ENCODE measurements around the gene PTPRJ. TPM values are rescaled to one million over a fixed set of nuclear protein-coding genes. Genes with fewer than 3 reads are reported as not detected.

Gene PTPRJ
- total RNA-seq, 6 experiments from 2014 or later, result 15.7 to 20.8 (median 19.2) TPM

DNA sequence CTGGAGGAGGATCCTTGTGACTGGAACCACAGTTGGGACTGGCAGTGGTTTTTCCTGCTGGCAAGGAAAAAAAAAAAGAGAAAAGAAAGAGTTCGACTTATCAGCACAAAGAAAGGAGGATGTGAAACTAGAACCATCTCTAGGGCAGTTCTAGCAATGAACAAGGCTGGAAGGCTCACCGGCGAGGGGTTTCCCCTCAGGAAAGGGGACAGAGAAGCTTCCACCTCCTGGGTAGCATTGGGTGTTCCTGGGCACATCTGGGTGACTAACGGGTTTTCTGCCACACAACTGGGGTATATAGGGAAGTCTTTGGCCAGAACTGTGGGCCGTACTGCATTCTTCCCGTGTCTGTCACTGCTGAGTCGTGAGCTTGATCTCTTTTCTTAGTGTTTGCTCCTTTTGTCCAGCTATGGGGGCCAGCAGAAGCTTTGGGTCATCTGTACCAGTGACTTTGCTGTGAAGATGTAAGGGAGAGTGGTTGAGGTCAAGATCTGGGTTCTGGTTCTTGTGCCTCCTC lies 126.9 kb downstream of the PTPRJ start:
- Mint-ChIP-seq H3K27me3 (ENCODE audit: insufficient read depth) (no peaks in the 10 kb centered on the region; the same call in 1 of the 2 replicates), H3K4me1 (ENCODE audit: low read depth) (peaks cover 57% of the 10 kb centered on the region), H3K4me3 (peak overlapping the region; percentile 35), H3K27ac (peak overlapping the region; percentile 81), H3K9me3 (no peaks in the 10 kb centered on the region), H3K36me3 (ENCODE audit: low read depth) (no peaks in the 10 kb centered on the region)
- no peak for TF ChIP-seq CTCF (IDR thresholded peaks at IDR 0.05)
- peak; percentile 50 for DNase-seq

GRCh38 chr11:48108231-48109045 lies 128.1 kb downstream of the PTPRJ start:
- Mint-ChIP-seq H3K4me1 (ENCODE audit: low read depth) (peaks cover 57% of the 10 kb centered on the region), H3K36me3 (ENCODE audit: low read depth) (no peaks in the 10 kb centered on the region), H3K9me3 (no peaks in the 10 kb centered on the region), H3K4me3 (no peak overlapping the region), H3K27ac (peak overlapping the region; percentile 81), H3K27me3 (ENCODE audit: insufficient read depth) (no peaks in the 10 kb centered on the region; the same call in 1 of the 2 replicates)
- no peak for TF ChIP-seq CTCF (IDR thresholded peaks at IDR 0.05)
- DNase-seq, result no peak

DNA sequence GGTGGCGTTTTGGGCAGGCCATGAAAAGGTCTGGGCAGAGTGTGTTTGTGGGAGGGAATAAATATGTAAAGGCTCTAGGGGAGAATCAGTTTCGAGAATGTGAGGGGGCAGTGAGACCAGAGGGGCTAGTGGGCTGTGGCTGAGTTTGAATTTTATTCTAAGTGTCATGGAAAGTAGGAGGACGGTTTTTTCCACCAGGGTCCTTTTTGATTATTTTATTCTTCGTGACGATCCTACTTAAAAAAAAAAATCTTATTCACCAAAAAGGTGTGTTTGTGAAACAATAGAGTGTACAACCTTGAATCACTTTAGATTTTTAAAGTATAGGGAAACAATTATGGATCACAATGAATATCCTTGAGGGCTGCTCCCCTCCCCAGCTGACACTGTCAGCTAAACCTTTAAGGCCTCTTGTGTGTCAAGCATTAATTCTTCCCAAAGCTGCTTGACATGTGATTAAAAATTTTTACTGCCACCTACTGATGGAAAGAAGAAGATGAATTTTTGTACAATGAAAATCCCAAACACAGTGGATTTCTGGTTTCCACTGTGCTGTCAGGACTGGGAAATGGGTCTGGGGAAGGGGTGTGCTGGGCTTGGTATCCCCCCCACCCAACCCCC lies 128.8 kb downstream of the PTPRJ start:
- Mint-ChIP-seq H3K9me3 (no peaks in the 10 kb centered on the region), H3K27me3 (ENCODE audit: insufficient read depth) (no peaks in the 10 kb centered on the region; the same call in 1 of the 2 replicates), H3K4me1 (ENCODE audit: low read depth) (peaks cover 50% of the 10 kb centered on the region), H3K36me3 (ENCODE audit: low read depth) (no peaks in the 10 kb centered on the region), H3K27ac (peak overlapping the region; percentile 69), H3K4me3 (peak overlapping the region; percentile 82)
- peak; percentile 39 for TF ChIP-seq CTCF (IDR thresholded peaks at IDR 0.05)
- peak; percentile 66 for DNase-seq

DNA sequence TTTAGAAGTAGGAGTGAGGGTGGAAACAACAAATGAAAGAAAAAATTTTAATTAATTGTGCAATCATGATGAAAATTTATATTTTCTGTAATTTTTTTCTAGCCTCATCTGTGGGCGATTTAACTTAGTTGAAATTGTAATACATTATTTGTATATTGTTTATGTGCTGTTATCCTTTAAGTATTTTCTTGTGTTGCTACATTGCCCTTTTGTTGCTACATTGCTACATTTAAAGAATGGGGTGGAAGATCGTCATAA lies 130.1 kb downstream of the PTPRJ start:
- TF ChIP-seq CTCF (IDR thresholded peaks at IDR 0.05), result no peak
- Mint-ChIP-seq H3K27ac (no peak overlapping the region), H3K9me3 (peaks cover 9% of the 10 kb centered on the region), H3K36me3 (ENCODE audit: low read depth) (peaks cover 11% of the 10 kb centered on the region), H3K4me1 (ENCODE audit: low read depth) (peaks cover 46% of the 10 kb centered on the region), H3K27me3 (ENCODE audit: insufficient read depth) (no peaks in the 10 kb centered on the region; the same call in 1 of the 2 replicates), H3K4me3 (no peak overlapping the region)
- no peak for DNase-seq

DNA sequence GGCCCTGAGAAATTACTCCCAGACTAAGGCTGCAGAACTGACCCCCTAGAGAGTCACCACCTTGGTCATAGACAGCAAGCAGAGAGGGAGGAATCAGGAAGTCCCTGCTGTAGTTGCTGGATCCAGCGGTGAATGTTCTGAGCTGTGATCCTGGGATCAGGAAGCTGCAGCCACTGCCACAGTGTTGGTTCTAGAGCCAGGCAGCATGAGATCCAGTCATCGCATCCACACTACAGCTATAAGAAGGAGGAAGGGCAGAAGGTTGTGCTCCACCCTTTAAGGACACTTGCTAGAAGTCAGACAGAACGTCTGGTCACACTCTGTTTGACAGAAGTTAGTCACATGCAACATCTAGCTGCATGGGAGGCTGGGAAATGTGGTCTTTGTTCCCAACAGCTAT lies 131.5 kb downstream of the PTPRJ start:
- no peak for DNase-seq
- H3K27me3 Mint-ChIP-seq (ENCODE audit: insufficient read depth), result no peaks in the 10 kb centered on the region; the same call in 1 of the 2 replicates
- peaks cover 33% of the 10 kb centered on the region for H3K4me1 Mint-ChIP-seq (ENCODE audit: low read depth)
- H3K4me3 Mint-ChIP-seq, result no peak overlapping the region
- peaks cover 11% of the 10 kb centered on the region for H3K36me3 Mint-ChIP-seq (ENCODE audit: low read depth)
- H3K27ac Mint-ChIP-seq, result no peak overlapping the region
- no peak for TF ChIP-seq CTCF (IDR thresholded peaks at IDR 0.05)
- H3K9me3 Mint-ChIP-seq, result peaks cover 9% of the 10 kb centered on the region

Data from HFFc6 (cell line).